Neural cell (in vitro differentiated cells): ENCODE results near the gene MAP3K20. TPM values are rescaled to one million over a fixed set of nuclear protein-coding genes. Genes with fewer than 3 reads are reported as not detected.

ENCODE experiments used
- H2AFZ ChIP-seq: fragments of 200-600, 300-800 bp; sonication (generic), shearing (Covaris generic); 2 replicates; pipeline ENCODE4 v1.6.0; 2014; ENCODE audit warnings: low read depth, mild to moderate bottlenecking, antibody characterized with exemption, low read length, moderate library complexity
- H3F3A ChIP-seq: fragments of 200-600 bp; shearing (Covaris generic); 2 replicates; pipeline ENCODE4 v1.6.1; 2016; ENCODE audit warnings: mild to moderate bottlenecking, moderate library complexity, mixed read lengths, antibody characterized with exemption, low read length; ENCODE audit not compliant: insufficient read depth, poor library complexity, severe bottlenecking
- H3K27ac ChIP-seq: fragments of 200-600, 300-800 bp; sonication (generic), shearing (Covaris generic); 2 replicates; pipeline ENCODE4 v1.5.1; 2014; ENCODE audit warnings: mild to moderate bottlenecking, low read length, moderate library complexity
- H3K27me3 ChIP-seq: fragments of 300-800, 200-600 bp; sonication (generic), shearing (Covaris generic); 2 replicates; pipeline ENCODE4 v1.6.0; 2014; ENCODE audit warnings: mild to moderate bottlenecking, low read depth, low read length, moderate library complexity; ENCODE audit not compliant: insufficient read depth
- H3K36me3 ChIP-seq: fragments of 300-800, 200-600 bp; sonication (generic), shearing (Covaris generic); 2 replicates; pipeline ENCODE4 v1.5.1; 2014; ENCODE audit warnings: mild to moderate bottlenecking, antibody characterized with exemption, low read length, moderate library complexity; ENCODE audit not compliant: insufficient read depth
- H3K4me2 ChIP-seq: fragments of 300-800, 200-600 bp; sonication (generic), shearing (Covaris generic); 2 replicates; pipeline ENCODE4 v1.6.0; 2014; ENCODE audit warnings: mild to moderate bottlenecking, low read length
- H3K4me3 ChIP-seq: fragments of 300-800, 200-600 bp; sonication (generic), shearing (Covaris generic); 2 replicates; pipeline ENCODE4 v1.5.1; 2014; ENCODE audit warnings: mild to moderate bottlenecking, low read length, moderate library complexity
- H3K79me2 ChIP-seq: fragments of 200-600 bp; shearing (Covaris generic); replicated peaks from 2 replicates; pipeline ENCODE4 v1.6.0; 2014; ENCODE audit warnings: mild to moderate bottlenecking, low read length, moderate library complexity; ENCODE audit not compliant: insufficient read depth
- H3K9ac ChIP-seq: fragments of 300-800, 200-600 bp; sonication (generic), shearing (Covaris generic); 2 replicates; pipeline ENCODE4 v1.6.1; 2016; ENCODE audit warnings: mild to moderate bottlenecking, low read length, mixed read lengths
- H3K9me2 ChIP-seq: fragments of 200-600 bp; shearing (Covaris generic); 2 replicates; pipeline ENCODE4 v1.6.1; 2016; ENCODE audit warnings: mild to moderate bottlenecking, low read length, mixed read lengths; ENCODE audit not compliant: insufficient read depth
- H3K9me3 ChIP-seq: fragments of 200-600, 300-800 bp; sonication (generic), shearing (Covaris generic); 2 replicates; pipeline ENCODE4 v1.6.1; 2016; ENCODE audit warnings: mild to moderate bottlenecking, mixed run types, low read length, moderate library complexity, mixed read lengths
- H4K20me1 ChIP-seq: fragments of 200-600 bp; shearing (Covaris generic); 2 replicates; pipeline ENCODE4 v1.6.1; 2016; ENCODE audit warnings: mild to moderate bottlenecking, mixed run types; ENCODE audit not compliant: insufficient read depth
- CTCF ChIP-seq: fragments of 450-650 bp; IDR thresholded peaks from 2 replicates; pipeline ENCODE4 v1.5.1; 2014; ENCODE audit warnings: antibody characterized with exemption, mild to moderate bottlenecking, moderate library complexity; ENCODE audit not compliant: poor library complexity, severe bottlenecking
- EP300 ChIP-seq: fragments of 450-650 bp; conservative IDR thresholded peaks from 2 replicates; pipeline ENCODE4 v1.6.1; 2014; ENCODE audit warnings: antibody characterized with exemption, mild to moderate bottlenecking, moderate library complexity; ENCODE audit not compliant: poor library complexity, severe bottlenecking
- EZH2 ChIP-seq: fragments of 200-600, 300-800 bp; shearing (Covaris generic), sonication (generic); IDR thresholded peaks from 2 replicates; pipeline ENCODE4 v1.6.1; 2014; ENCODE audit warnings: antibody characterized with exemption, low read length, borderline replicate concordance, mild to moderate bottlenecking; ENCODE audit not compliant: insufficient read depth, poor library complexity, severe bottlenecking
- MXI1 ChIP-seq: fragments of 450-650 bp; conservative IDR thresholded peaks from 2 replicates; pipeline ENCODE4 v1.6.1; 2014; ENCODE audit warnings: antibody characterized with exemption, mild to moderate bottlenecking; ENCODE audit not compliant: poor library complexity, severe bottlenecking
- POLR2AphosphoS5 ChIP-seq: IDR thresholded peaks from 2 replicates; pipeline ENCODE4 v1.6.1; 2012
- RAD21 ChIP-seq: fragments of 450-650 bp; conservative IDR thresholded peaks from 2 replicates; pipeline ENCODE4 v1.6.1; 2014; ENCODE audit warnings: antibody characterized with exemption, mild to moderate bottlenecking, moderate library complexity
- REST ChIP-seq: IDR thresholded peaks from 2 replicates; pipeline ENCODE4 v1.6.1; 2012; ENCODE audit warnings: borderline replicate concordance
- SMC3 ChIP-seq: fragments of 450-650 bp; conservative IDR thresholded peaks from 2 replicates; pipeline ENCODE4 v1.6.1; 2014; ENCODE audit warnings: antibody characterized with exemption, mild to moderate bottlenecking, moderate library complexity; ENCODE audit not compliant: poor library complexity
- TAF1 ChIP-seq: IDR thresholded peaks from 2 replicates; pipeline ENCODE4 v1.6.1; 2012; ENCODE audit warnings: low read depth
- polyA plus RNA-seq: library from polyadenylated mRNA; depleted of rRNA; stranded (reverse); fragments of >200 nt; gene quantifications from 2 replicates; pipeline ENCODE4 v1.2.3, GENCODE V29; 2014

MAP3K20 gene
- polyA plus RNA-seq, 1 donor from 2014 or later = 0.48 TPM

- H3K9ac ChIP-seq = no peak overlapping the region
Measured at GRCh38 chr2:173286153-173286809, 210.6 kb downstream of the MAP3K20 start.

GRCh38 chr2:173287594-173287993, 211.9 kb downstream of the MAP3K20 start:
- H3K9me3 ChIP-seq = peaks cover 2% of the 10 kb centered on the region
- H3K4me3 ChIP-seq = no peak overlapping the region
- no peaks in the 10 kb centered on the region for H3K9me2 ChIP-seq
- no peaks in the 10 kb centered on the region for H3F3A ChIP-seq
- no peaks in the 10 kb centered on the region for H3K79me2 ChIP-seq
- no peak overlapping the region for H3K4me2 ChIP-seq
- no peaks in the 10 kb centered on the region for H3K36me3 ChIP-seq
- H3K27ac ChIP-seq = no peak overlapping the region
- H4K20me1 ChIP-seq = no peaks in the 10 kb centered on the region
- H3K27me3 ChIP-seq = no peaks in the 10 kb centered on the region
- no peak overlapping the region for H3K9ac ChIP-seq
- no peak overlapping the region for H2AFZ ChIP-seq
- TF ChIP-seq EZH2 (no peak), POLR2AphosphoS5 (no peak), EP300 (no peak), MXI1 (no peak), TAF1 (no peak), REST (no peak)

More at GRCh38 chr2:173286153-173286809, 210.6 kb downstream of the MAP3K20 start:
- Histone ChIP-seq H3K36me3 (no peaks in the 10 kb centered on the region), H2AFZ (no peak overlapping the region), H3F3A (no peaks in the 10 kb centered on the region), H3K27me3 (no peaks in the 10 kb centered on the region), H4K20me1 (no peaks in the 10 kb centered on the region), H3K9me3 (no peaks in the 10 kb centered on the region), H3K27ac (no peak overlapping the region), H3K79me2 (no peaks in the 10 kb centered on the region), H3K9me2 (no peaks in the 10 kb centered on the region), H3K4me2 (no peak overlapping the region), H3K4me3 (no peak overlapping the region)
- no peak for TF ChIP-seq SMC3
- no peak for TF ChIP-seq MXI1
- no peak for TF ChIP-seq POLR2AphosphoS5
- no peak for TF ChIP-seq RAD21
- TF ChIP-seq EZH2 = no peak
- no peak for TF ChIP-seq EP300
- no peak for TF ChIP-seq TAF1
- TF ChIP-seq REST = no peak
- no peak for TF ChIP-seq CTCF
